ENCODE results near the gene ZRSR2.

GRCh38 chrX:15761564-15762191 is 28.6 kb upstream of the ZRSR2 start:
- TF ChIP-seq GABPA (tag; conservative IDR thresholded peaks at IDR 0.05; ENCODE audit: low read depth) (no peak), E2F5 (CRISPR knock-in tag; IDR thresholded peaks at IDR 0.05) (no peak)
- TF ChIP-seq, protein P1, sequence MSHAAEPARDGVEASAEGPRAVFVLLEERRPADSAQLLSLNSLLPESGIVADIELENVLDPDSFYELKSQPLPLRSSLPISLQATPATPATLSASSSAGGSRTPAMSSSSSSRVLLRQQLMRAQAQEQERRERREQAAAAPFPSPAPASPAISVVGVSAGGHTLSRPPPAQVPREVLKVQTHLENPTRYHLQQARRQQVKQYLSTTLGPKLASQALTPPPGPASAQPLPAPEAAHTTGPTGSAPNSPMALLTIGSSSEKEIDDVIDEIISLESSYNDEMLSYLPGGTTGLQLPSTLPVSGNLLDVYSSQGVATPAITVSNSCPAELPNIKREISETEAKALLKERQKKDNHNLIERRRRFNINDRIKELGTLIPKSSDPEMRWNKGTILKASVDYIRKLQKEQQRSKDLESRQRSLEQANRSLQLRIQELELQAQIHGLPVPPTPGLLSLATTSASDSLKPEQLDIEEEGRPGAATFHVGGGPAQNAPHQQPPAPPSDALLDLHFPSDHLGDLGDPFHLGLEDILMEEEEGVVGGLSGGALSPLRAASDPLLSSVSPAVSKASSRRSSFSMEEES (CRISPR knock-in tag; IDR thresholded peaks at IDR 0.05), result no peak
